ENCODE data around the gene CDC37L1.
"Not testable (repeated sequence)": the region's sequence is repeated elsewhere in the genome, so short reads cannot be mapped to it uniquely, and the experiment has no call there.

Gene CDC37L1

DNA sequence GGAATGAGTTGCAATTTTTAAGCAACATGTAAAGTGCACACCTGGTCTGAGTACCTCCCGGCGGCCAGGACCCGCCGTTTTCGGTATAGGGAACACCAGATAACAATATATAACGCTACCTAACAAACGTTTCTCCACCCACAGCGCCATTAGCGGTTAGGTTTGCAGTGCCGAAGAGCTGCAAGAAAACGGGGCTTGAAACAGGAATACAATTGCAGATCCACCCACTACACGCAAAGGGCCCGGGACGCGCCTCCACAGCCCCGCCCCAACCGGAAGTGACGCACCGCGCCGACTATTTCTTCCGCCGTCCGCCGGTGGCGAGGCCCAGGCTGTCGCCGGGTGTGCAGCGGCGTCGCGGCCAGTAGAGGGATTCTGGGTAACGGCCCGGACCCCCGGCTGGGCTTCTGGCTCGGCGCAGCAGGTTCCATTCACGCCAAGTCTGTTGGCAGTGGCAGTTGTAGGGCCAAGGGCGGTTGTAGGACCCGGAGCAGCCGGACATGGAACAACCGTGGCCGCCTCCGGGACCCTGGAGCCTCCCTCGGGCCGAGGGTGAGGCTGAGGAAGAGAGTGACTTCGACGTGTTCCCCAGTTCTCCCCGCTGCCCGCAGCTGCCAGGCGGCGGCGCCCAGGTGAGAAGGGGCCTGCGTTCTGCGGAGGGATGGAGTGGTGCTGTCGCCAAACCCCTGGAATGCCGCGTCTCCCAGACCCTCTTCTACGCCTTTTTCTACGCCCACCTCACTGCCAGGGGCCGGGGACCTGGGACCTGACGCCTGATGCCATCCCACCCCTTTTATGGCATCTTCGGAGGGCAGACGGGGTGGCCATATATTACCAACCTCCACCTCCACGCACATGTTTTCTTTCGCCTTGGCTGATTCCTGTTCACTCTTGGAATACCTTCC lies at the start of gene CDC37L1:
CDC37L1 (plus strand) TSS at position 302 of the 905 bp plus-strand sequence; CDS start at position 501, 199 bp downstream.
- peak; percentile 98 for DNase-seq (ENCODE audit: low spot score)

DNA sequence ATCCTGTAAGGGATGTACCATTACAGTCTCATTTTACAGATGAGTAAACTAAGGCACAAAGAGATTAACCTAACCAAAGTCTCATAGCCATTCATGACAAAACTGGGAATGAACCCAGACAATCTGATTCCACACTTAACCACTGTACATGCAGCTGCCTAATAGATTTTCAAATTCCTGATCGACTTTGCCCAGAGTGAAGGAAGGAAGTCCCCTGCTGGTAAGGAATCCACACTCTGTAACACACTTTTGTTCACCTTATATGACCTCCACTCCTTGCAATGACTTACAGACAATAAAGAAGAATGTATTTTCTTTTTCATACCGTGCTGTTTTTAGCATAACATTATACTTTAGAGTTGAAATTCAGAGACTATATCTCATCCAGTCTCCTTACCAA lies 48.5 kb upstream of the CDC37L1 start:
- DNase-seq (ENCODE audit: low spot score): no peak

DNA sequence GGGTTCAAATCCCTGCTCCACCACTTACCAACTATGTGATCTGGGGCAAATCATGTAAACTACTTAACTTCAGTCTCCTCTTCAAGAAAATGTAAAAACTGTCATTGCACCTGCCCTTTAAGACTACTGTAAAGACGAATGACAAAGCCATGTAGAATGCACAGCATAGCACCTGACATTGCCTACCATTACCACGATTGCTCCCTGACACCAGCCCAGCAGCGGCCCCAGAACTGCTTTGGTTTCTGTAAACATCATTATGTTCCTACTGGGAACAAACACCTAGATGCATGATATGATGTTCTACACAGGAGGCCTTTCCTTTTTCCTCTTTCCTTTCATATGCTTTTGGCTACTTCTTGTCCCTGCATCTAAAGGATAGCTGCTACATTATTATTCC lies 40.4 kb upstream of the CDC37L1 start:
- DNase-seq (ENCODE audit: low spot score): no peak

DNA sequence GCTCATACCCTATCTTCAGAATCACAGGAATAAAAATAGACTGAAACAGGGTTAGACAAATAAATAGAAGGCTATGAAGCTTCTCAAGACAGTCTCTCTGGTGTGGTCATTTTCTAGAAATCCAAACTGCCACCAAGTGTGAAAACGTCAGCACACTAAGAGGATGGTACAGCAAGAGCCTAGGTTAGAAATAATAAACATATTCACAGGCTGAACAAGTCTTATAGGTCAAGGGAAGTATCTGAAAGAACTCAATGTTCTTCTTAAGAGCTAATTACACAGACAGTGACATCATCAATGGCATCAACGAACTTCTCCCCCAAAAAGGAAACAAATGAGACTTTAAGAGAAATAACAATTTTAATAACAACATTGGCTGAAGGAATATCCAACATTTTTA lies 39.9 kb upstream of the CDC37L1 start:
- DNase-seq (ENCODE audit: low spot score): no peak

DNA sequence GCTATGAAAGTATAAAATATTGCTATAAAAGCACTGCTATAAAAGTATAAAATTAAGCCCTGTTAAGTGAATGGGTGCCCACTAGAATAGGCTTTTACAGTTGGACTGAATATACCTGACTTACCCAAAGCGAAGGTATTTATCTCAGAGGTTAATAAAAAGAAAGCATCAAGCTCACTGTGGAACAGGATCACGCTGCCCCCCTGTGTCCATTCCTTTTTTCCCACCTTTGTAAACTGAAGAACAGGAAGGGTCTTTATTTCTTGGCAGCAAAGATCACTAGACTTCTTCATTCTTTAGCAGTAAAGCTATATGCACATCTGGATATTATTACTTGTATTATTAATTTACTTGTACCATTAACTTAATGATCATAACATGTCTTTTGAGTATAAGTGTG lies 39.3 kb upstream of the CDC37L1 start:
- DNase-seq (ENCODE audit: low spot score): peak; percentile 50

DNA sequence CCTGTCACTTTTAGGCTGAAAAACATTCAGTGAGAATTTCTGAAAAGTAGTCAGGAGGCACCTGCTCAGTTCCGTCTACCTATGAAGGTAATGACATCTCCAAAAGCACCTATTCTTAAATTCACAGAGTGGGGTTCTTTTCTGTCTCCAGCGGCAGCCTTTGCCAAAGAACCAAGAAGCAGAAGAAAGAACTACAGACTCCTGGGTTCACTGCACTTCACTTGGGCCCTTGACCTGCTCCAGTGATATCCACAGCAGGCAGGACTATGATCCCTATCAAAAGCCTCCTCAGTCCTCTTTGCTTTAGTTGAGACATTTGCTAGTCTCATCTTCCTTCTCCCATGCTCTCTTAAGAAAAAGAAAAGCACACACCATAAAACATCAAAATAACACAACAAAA lies 37.0 kb upstream of the CDC37L1 start:
- no peak for DNase-seq (ENCODE audit: low spot score)

DNA sequence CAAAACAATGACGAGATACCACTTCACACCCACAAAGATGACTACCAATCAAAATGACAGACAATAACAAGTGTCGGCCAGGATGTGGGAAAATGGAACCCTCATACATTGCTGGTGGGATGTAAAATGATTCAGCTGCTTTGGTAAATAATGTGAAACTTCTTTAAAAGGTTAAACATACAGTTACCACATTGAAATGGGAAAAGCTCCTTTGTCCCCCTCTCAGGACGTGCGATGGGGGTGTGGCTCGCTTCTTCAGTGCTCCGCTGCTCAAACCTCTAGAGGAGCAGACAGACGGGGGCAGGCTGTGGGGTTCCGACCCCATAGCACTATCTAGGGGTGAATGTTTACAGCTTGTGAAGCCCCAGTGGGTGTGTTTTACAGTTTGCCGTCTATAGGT lies 25.3 kb upstream of the CDC37L1 start:
- DNase-seq (ENCODE audit: low spot score): no peak

DNA sequence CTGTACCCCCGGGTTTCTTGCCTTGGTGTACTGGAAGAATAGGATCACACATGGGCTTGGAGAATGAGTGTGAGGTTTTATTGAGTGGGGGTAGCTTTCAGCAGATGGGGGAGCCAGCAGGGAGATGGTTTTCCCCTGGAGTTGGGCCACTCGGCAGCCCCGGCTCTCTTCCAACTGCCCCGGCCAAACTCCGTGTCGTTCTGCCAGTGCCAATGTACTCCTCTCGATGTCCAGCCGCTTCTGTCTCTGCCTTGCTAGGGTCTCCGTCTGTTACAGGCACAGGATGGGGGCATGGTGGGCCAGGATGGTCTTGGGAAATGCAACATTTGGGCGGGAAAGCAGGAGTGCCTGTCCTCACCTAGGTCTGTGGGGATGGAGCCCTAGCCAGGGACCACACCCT lies 24.8 kb upstream of the CDC37L1 start:
- DNase-seq (ENCODE audit: low spot score): no peak

DNA sequence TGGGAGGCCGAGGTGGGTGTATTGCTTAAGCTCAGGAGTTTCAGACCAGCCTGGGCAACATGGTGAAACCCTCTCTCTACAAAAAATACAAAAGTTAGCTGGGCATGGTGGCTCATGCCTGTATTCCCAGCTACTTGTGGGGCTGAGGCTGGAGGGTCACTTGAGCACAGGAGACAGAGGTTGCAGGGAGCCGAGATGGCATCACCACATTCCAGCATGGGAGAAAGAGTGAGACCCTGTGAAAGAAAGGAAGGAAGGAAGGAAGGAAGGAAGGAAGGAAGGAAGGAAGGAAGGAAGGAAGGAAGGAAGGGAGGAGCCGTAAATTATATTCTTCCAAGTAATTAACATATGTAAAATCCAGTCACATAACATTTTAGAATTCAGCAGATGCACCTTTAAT lies 23.2 kb upstream of the CDC37L1 start:
- not testable (repeated sequence) for DNase-seq (ENCODE audit: low spot score)

DNA sequence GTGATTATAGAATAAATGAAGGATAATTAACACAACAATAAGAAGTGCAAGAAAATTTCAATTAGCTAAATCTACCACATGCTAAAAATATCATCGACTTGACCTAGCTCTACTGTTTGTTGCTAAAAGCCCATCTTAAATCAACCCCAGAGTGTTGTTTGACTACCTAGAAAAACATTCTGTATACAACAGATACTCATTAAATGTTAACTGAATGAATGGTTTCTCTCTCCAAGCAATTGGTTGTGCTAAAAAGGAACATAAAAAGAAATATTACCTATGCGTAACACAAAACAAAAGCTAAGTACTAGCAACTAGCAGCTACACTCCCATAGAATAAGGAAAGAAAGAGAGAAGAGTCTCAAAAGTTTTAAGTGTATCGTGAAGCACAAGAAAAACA lies 22.7 kb upstream of the CDC37L1 start:
- DNase-seq (ENCODE audit: low spot score): no peak

DNA sequence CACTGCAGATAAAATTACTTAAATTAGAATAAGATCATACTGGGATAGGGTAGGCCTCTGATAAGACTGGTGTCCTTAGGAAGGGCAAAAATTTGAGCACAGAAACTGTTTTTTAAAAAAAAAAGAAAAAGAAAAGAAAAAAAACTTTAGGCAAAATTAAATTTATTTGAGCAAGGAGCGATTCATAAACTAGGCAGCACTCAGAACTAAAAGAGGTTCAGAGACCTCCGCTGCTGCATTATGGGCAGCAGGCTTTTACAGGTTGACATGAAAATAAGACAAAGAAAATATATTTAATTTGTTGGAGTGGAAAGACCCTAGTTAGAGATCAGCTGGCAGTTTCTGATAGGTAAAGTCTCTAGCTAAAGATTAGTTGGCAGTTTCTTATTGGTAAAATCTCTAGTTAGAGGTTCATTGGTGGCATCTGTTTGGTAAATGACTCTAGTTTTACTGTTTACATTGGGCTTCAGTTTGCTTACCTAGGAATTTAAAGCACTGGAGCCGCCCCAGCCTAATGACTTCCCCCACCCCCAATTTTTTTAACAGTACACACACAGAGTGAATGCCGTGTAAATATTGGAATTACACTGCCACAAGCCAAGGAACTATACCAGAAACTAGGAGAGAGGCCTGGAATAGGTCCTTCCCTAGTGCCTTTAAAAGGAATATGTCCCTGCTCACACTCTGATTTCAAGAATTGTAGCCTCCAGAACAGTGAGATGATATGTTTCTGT lies 21.8 kb upstream of the CDC37L1 start:
- no peak for DNase-seq (ENCODE audit: low spot score)

DNA sequence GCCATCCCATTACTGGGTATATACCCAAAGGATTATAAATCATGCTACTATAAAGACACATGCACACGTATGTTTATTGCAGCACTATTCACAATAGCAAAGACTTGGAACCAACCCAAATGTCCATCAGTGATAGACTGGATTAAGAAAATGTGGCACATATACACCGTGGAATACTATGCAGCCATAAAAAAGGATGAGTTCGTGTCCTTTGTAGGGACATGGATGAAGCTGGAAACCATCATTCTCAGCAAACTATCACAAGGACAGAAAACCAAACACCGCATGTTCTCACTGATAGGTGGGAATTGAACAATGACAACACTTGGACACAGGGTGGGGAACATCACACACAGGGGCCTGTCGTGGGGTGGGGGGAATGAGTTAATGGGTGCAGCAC lies 18.7 kb upstream of the CDC37L1 start:
- DNase-seq (ENCODE audit: low spot score): not testable (repeated sequence)

DNA sequence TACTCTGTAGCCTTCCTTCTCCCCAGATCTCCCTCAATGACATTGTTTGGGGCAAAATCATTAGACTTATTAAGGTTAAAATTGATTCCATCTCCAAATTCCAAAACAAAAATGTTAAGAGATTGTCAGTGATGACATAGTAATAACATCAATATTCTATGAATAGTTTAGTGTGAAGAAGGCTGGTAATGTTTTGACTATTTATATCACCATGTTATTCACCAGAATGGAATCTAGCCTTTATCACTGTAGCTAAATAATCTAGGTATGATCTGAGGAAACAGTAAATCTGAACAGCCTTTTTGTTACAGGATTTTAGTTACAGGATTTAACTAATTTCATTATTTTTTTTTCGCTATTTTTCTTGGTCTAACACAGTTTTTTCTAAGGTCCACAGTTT lies 18.2 kb upstream of the CDC37L1 start:
- no peak for DNase-seq (ENCODE audit: low spot score)

DNA sequence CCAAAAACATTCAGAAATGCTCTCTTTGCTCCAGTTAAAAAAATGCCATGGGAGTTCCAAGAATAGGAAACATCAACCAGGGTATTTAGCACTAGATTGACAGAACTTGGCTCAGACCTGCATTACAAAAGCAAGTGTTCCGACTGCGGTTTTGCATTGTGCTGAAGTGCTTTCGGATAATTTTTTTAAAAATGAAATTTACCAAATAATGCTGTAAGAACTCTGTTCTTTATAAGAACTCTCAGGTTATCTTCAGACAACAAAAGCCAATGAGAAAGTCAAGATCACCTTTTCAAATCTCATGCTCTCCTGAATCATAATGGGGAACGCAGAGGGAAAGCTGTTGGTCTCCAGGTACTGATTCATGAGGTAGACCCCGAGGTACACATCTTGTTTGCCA lies 17.8 kb upstream of the CDC37L1 start:
- DNase-seq (ENCODE audit: low spot score): peak; percentile 11

DNA sequence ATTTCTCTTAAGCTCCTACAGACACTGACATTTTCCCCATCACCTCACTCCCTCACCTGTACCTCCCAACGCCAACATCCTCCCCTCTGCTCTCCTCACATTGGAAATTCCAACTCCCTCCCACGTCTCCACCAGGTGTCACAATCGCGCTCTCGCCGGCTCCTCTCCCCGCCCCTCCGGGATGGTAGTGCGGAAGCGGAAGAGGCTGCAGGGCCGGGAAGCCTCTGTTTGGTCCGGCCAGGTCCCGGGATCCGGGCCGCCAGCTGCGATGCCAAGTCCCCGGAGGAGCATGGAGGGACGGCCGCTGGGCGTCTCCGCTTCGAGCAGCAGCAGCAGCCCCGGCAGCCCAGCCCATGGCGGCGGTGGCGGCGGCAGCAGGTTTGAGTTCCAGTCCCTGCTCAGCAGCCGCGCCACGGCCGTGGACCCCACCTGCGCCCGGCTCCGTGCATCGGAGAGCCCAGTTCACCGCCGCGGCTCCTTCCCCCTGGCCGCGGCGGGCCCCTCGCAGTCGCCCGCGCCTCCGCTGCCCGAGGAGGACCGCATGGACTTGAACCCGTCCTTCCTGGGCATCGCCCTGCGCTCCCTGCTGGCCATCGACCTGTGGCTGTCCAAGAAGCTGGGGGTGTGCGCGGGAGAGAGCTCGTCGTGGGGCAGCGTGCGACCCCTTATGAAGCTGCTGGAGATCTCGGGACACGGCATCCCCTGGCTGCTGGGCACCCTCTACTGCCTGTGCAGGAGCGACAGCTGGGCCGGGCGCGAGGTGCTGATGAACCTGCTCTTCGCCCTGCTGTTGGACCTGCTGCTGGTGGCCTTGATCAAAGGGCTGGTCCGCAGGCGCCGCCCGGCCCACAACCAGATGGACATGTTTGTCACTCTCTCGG lies 17.0 kb upstream of the CDC37L1 start, which contains the start of gene PLPP6:
PLPP6 (plus strand) TSS at position 187 of the 881 bp plus-strand sequence; CDS start at position 269, 82 bp downstream.
- peak; percentile 71 for DNase-seq (ENCODE audit: low spot score)

DNA sequence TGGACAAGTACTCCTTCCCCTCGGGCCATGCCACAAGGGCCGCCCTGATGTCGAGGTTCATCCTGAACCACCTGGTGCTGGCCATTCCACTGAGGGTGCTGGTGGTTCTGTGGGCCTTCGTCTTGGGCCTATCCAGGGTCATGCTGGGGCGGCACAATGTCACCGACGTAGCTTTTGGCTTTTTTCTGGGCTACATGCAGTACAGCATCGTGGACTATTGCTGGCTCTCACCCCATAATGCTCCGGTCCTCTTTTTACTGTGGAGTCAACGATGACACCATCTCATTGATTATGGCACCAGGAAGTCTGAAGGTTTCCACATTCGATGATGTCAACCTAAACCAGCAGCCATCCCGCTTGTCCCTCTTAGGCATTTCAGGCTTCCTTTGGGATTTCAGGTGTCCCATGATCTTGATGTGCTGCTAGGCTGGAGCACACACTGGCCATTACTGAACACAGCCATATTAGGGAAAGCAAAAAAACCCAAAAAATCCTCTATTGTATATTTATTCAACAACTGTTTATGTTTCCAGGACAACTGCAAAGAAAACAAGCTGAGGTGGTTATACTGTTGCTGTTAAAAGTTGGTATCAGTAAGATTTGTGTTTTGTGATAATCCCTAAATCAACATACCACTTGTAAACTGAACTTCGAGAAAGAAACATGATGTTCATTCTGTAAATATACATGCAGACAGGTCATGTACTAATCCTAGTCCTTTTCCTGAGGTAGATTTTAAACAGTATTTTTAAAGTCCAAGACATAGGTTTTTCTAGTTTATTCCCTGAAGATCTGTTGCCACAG lies 16.2 kb upstream of the CDC37L1 start:
- no peak for DNase-seq (ENCODE audit: low spot score)

DNA sequence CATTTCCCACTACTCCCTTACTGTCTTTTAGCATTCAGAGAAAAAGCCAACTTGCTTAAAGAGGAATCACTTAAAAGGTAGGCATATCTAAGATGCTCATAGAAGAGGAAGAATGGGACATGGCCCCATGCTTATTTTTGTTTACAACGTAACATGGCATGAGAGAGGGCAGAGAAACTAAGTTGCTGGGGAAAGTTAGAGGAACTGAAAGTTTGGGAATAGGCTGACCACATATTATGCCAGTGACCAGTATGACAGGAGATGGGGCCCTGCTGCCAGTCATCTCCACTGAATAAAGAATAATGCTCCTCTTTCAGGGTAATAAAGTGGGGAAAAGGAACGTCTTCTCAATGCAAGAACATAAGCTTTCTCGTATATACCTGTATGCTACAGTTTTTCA lies 15.4 kb upstream of the CDC37L1 start:
- DNase-seq (ENCODE audit: low spot score): no peak

DNA sequence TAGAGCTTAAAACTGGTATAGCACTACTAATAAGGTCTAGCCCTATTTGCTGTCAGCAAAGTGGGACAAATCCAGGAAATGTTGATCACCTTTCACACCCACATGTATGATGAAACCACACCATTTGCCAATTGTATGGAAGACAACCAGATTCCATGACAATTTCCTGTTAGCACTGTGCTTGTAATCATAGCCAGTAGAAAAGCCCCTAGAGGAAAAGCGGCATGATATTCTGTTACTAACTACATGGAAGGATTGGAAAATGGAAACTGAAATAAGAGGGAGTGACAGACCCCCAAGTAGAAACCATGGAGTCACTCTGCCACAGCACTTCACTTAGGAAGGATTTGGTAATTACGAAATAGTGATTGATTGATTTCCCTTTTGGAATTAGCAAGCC lies 14.0 kb upstream of the CDC37L1 start:
- no peak for DNase-seq (ENCODE audit: low spot score)

DNA sequence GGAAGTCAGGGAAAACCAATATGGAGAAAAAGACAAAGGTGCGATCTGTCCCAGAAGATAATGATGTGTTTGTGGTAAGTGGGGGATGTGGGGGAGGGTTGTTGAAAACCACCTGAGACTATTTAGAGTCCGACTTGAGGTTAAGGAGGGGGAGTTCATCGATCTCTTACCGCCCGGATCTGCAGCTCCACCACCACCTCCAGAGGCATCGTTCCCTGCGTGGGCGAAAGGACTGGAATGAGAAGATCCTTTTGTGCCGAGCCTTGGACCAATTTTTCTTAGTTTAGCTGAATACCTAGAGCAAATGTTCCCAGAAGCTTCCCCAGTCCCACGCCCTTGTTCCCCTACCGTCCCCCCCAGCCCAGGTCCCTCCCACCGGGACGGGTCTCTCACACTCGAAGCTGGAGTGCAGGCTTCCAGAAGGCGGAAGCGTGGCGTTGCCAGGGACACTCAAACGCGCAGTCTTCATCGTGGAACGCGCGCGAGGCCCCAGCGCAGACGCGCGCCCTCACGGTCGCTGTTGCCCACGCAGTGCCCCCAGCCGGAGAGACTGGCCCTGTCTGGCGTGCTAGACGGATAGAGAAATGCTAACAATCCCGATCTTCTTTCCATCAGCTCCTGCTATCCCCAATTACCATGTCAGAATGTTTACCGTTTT lies 13.2 kb upstream of the CDC37L1 start, which contains the start of gene SPATA6L:
SPATA6L (minus strand) TSS at position 439 of the 658 bp plus-strand sequence; CDS start at position 209, 230 bp downstream.
- DNase-seq (ENCODE audit: low spot score): peak; percentile 33

DNA sequence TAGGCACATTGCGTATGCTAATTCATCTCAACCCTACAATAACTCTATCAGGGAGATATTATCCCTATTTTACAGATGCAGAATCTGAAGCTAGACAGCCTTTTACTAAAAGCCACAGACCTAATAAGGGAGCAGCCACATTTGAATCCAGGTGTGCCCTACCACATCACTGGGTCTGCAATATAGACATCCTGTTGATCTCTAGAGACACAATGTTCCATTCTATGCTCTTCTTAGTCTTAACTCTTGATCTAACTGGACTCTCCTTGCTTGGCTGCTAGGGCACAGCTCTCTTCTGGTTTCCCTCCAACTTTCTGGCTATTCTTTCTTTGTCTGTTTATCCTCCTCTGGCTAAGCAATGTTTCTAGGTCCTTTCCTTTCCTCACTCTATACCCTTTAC lies 11.7 kb upstream of the CDC37L1 start:
- DNase-seq (ENCODE audit: low spot score): peak; percentile 33

DNA sequence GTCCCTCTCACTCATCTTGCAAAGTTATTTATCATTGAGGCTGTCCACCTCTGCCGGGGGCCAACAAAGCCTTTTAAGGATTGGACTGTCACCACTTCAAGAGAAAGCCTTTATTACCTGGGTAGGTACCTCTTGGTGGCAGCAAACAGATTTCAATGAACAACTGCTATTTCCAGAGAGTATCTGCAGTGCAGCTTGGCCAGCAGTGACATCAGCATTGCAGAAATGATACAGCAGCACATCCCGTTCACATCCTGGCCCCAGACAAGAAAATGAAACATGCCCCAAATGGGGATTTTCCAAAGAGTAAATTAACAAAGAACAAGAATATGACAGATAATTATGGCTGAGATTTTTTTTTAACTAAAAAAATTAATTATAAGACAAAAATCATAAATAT lies 10.8 kb upstream of the CDC37L1 start:
- no peak for DNase-seq (ENCODE audit: low spot score)

Measured in CD4-positive, alpha-beta T cell treated with Interleukin-6 at 100 ng/mL for 8 hours (primary cell).